DMS53 (cell line): Measurements from ENCODE around the gene RAB11FIP3.
A peak's percentile ranks its signal among the peaks of the same experiment; 100 is the strongest.

Source experiments
- DNase-seq: peaks from one replicate; lab custom pipeline; 2025; lab: John Stamatoyannopoulos, UW

RAB11FIP3 gene

GRCh38 chr16:533391-534123 lies 108.1 kb downstream of the RAB11FIP3 start:
- DNase-seq, result no peak

DNA sequence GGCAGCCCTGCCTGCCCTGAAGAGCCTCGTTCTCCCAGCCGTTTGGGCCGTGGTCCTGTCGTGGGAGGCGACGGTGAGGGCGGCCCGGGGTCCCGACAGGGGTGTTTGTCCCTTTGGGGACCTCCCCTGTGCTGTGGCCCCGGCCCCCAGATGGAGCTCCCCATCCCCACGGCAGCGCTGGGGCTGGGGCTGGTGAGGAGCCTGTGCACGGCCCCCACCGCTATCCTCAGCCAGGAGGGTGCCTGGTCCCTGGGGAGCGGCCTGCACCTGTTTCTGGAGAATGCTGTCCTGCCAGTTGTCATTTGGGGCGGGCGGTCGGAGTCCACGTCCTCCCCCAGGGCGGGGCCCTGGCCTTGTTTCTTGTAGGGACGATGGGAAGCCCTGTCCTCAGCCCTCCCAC lies 108.7 kb downstream of the RAB11FIP3 start:
- DNase-seq, result no peak

DNA sequence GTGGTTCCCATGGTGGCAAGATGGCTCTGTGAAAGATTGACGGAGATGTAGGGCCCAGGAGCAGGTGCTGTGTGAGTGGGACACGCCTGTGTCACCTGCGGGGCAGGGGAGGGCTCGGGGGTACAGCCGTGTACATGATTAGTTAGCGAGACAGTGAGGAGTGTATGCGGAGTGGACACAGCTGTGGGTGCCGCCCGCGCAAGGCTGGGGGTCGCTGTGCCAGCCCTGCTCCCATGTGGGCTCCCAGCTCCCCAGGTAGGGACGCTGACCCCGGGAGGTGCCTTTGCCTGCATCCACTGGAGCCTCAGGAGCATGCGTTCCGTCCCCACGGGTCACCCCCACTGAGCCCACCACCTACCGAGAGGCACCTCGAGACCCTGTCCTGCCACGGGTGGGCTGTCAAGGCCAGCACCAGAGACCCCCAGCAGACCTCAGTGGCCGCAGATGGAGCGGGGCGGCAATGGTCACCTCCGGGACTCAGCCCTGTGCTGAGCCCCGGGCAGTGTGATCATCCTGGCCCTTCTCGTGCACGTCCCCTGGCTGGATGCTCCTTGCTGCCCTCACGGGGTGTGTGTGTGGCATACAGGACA lies 109.5 kb downstream of the RAB11FIP3 start:
- DNase-seq, result no peak

DNA sequence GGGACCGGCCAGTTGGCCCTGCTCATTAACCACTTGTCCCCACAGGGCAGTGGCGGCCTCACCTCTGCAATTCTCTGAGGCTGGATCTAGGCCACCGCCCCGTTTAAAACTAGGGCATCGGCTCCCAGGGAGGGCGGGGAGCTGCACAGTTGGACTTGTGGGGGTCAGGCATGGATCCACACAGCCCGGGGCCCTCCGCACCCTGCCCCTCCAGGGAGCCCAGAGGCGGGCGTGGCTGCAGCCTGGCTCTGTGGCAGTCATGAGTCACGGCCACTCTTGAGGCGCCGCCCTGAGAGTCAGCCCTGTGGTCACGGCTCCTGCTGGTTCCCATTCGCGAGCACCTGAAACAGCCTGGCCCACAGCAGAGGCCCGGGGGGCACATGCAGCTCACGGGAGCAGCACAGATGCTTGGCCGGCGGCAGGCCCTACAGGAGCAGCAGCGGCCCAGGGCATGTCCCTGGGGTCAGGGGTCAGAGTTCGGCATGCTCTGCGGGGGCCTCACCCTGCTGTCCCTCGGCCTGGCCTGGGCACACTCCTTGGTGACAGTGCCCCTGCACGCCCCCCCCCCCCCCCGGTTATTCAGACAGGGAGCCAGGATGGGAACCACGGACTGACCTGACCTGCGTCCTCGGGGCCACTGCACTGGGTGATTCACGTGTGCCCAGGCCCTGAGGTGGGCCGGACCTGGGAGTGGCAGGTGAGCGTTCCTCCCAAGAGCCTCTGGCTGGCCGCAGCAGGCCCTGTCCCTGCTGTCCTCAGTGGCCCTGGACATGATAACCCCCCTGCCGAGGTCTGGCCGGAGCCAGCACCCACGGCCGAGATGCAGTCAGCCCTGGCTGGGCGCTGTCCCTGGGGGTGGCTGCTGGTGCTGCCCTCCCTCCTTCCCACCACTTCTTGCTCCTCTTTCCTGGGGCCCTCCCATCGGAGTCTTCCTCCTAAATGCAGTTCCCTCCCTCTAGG lies 110.3 kb downstream of the RAB11FIP3 start:
- DNase-seq, result peak; percentile 19

DNA sequence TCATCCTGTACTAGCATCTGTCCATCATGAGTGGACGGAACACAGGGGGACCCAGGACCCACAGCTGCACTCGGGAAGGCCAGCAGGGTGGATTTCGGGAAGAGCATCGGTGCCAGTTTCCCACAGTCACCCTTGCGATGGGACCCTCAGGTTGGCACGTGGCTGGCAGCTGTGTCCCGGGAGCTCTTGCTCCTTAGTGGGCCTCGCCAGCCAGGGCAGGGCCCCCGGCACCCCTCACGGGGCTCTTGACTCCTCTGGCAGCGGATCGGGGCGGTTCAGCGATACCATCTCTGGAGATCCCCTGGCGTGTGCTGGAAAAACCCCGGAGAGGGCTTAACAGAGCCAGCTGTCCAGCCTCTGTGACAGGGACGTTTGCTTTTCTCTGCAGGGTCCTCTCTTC lies 111.3 kb downstream of the RAB11FIP3 start:
- no peak for DNase-seq

DNA sequence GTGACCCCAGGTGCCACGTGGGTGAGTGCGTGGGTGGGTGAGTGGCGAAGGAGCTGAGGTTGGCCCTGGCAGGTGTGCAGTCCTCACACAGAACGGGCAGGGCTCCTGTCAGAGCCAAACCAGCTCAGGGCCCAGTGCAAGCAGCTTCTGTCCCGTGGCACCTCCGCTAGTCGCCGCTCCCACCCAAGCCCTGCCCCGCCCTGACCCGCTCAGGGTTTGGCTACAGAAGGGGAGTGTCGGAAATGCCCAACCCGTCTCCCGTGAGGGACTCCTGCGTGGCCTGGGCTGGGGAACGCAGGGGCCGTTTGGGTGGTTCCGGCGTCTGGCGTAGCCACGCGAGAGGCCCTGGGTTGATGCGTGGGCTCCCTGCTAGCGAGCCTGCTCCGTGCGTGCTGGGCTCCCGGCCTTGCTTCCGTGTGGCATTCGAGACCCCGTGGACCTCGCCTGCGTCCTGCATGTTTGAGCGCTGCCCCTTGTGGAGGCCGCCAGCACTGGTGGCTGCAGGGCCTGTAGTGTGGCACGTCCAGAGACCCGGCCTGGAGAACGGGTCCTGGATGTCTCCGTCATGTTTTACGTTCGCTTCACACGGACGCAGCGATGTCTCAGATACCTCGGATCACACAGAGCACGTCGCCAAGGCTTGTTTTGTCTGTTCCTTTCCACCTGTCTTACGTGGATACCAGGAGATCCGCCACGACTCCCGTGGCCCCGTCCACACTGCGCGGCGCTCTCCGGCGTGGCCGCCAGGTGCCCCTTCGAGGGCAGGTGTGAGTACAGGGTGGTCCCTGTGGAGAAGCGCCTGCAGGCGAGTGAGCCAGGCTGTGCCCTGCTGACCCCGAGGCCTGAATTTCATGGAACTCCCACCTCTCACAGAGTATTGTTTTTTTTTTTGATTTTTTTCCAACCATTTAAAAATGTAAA lies 112.2 kb downstream of the RAB11FIP3 start:
- no peak for DNase-seq

GRCh38 chr16:539901-540530 lies 114.6 kb downstream of the RAB11FIP3 start:
- no peak for DNase-seq

DNA sequence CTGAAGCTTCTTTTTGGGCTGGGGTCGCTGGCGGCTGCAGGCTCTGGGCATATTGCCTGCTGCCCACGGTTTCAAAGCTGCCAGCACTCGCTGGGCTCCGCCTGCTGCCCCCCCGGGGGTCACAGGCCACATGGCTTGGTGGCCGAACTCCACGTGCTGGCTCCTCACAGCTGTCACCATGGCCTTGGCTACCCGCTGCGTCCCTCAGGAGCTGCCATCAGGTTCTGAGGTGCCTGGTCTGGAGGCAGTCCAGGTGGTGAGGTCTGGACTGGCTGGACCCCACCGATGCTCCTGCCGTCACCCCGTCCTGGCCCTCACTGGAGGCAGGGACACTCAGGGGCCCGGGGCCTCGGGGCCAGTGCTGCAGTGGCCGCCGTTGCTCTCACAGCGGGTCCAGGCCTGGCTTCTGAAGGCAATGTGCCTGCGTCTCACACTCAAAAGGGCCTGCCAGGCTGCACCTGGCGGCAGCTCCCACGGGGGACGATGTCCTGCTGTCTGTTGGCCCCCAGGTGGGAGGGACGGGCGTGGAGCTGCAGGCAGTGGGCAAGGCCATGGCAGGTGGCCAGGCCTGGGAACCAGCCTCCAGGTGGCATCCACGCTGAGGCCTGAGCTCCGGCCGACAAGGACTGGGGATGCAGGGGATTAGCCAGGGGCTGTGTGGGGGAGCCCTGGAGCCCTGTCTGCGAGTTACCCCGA lies 115.3 kb downstream of the RAB11FIP3 start:
- DNase-seq, result no peak

DNA sequence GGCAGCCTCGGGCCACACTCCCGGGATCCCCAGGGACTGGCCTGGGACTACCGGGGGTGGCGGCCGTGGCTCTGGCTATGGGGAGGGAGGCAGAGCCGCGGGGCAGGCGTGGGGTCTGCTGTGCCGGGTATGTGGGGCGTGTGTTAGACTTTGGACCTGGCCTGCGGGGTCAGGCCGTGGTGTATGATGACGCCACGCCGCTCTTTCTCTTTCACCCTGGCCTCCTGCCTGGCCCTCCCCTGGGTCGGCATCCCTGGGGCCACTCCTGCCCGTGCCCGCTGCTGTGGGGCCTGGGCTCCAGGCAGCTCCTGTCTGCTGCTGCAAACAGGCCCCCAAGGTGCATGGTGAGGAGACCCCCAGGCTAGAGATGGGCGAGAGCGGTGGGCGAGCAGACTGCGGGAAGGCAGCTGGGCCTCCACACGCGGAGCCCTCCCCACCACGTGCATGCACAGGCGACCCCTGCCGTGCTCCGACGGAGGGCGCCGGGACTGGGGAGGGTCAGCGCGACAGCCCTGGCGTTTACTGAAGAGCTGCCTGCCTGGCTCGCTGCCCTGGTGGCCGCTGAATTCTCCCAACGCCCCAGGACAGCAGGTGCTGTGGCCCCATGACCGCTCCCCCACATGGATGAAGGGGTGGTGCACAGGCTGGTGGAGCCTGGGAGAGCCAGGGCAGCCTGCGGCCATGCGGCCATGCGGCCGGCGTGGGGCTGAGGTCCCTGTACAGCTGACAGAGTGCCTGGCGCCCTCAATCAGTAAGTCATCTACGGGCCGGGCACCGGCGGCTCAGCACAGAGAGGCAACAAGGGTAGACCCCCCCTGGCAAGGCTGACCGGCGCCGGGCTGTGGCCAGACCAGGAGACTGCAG lies 118.1 kb downstream of the RAB11FIP3 start:
- no peak for DNase-seq

DNA sequence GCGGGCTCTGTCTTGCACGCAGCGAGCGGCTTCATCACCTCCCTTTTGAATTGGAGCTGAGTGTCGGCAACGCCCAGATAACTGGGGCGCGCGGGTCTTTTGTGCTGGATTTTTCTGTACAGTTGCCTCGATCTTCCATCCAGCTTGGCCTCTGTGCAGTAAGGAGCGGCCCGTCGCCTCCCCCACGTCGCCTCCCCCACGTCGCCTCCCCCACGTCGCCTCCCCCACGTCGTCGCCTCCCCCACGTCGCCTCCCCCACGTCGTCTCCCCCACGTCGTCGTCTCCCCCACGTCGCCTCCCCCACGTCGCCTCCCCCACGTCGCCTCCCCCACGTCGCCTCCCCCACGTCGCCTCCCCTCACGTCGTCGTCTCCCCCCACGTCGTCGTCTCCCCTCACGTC lies 119.1 kb downstream of the RAB11FIP3 start:
- no peak for DNase-seq

DNA sequence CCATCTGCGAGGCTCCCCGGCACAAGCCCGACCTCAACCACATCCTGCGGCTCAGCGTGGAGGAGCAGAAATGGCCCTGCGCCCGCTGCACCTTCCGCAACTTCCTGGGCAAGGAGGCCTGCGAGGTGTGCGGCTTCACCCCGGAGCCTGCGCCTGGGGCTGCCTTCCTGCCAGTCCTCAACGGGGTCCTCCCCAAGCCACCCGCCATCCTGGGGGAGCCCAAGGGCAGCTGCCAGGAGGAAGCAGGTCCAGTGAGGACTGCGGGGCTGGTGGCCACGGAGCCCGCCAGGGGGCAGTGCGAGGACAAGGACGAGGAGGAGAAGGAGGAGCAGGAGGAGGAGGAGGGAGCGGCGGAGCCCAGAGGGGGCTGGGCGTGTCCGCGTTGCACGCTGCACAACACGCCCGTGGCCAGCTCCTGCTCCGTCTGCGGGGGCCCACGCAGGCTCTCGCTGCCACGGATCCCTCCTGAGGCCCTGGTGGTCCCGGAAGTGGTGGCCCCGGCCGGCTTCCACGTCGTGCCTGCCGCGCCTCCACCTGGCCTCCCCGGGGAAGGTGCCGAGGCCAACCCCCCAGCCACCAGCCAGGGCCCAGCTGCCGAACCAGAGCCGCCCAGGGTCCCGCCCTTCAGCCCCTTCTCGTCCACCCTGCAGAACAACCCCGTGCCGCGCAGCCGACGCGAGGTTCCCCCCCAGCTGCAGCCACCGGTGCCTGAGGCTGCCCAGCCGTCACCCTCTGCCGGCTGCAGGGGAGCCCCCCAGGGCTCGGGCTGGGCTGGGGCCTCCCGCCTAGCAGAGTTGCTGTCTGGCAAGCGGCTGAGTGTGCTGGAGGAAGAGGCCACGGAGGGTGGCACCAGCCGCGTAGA lies 121.7 kb downstream of the RAB11FIP3 start:
- peak; percentile 47 for DNase-seq

DNA sequence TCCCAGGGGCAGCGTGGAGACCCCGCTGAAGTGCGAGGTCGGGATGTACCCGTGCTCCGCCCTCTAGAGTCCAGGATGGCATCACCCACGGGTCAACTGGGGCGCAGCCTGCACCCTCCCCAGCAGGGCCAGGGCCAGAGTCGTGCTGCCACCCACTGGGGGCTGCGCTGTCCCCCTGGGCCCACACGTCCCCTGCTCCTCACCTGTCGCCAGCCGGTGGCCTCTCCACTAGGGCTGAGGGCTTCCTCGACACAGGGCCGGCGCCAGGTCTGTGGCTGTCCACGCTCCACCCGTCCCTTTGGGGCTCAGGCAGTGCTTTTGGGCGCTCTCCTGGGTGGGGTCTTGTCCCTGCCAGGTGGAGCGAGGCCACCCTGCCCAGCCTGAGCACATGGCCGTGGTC lies 123.1 kb downstream of the RAB11FIP3 start:
- no peak for DNase-seq

DNA sequence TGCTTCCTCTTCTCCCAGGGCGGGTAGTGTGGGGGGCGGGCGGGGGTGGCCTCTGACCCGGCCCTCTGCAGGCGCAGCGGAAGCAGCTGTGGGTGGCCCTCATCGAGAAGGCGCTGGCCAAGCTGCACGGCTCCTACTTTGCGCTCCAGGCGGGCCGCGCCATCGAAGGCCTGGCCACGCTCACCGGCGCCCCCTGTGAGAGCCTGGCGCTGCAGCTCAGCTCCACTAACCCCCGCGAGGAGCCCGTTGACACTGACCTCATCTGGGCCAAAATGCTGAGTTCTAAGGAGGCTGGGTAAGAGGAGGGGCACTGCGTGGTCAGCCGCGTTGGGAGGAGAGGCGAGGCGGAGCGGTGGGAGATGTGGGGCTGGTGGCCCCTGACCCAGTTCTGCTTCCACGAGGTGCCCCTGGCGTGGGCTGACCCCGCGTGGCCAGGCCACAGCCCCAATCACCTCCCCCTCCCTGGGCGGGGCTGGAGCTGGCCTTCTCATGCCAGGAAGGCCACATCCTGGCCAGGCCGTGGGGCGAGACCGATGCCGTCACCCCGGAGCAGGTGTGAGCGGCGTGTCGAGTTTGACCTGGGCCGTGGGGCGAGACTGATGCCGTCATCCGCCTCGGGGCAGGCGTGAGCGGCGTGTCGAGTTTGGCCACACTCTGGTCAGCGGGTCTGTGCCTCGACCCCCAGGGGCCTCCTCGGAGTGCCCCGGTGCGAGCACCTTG lies 124.3 kb downstream of the RAB11FIP3 start:
- no peak for DNase-seq

GRCh38 chr16:551210-551609 lies 125.8 kb downstream of the RAB11FIP3 start:
- DNase-seq, result no peak

- no peak for DNase-seq
Observed at GRCh38 chr16:552171-552570, 126.7 kb downstream of the RAB11FIP3 start.

- no peak for DNase-seq
Observed at GRCh38 chr16:553601-554296, 128.3 kb downstream of the RAB11FIP3 start.

GRCh38 chr16:554297-554621 lies 128.8 kb downstream of the RAB11FIP3 start:
- DNase-seq, result no peak
